ENCODE data around the gene LRRC36.

LRRC36 gene

DNA sequence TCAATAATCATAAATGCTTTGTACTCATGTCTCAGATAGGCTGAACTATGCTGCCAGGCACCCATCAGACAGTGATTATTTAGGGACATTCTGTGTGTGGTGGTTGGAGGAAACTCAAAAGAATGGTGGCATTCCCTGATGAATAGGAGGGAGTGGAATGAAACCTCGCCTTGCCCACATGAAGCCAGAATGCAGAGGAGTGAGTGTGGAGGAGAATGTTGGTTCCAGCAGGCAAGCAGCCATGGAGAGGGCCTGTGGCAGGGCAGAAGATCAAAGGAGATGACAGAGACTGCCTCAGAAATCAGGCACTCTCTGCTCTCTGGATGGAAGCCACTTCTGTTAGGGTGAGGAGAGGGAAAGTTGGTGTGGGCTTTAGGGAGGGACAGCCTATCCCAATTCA lies 22.6 kb upstream of the LRRC36 start:
- H3K9me3 ChIP-seq (ENCODE audit: control insufficient read depth, insufficient read depth, low read length): no peaks in the 10 kb centered on the region
- no peak overlapping the region for H3K9ac ChIP-seq (ENCODE audit: low read depth, low read length)
- H3K4me1 ChIP-seq (ENCODE audit: insufficient read depth, low read length): no peaks in the 10 kb centered on the region
- no peaks in the 10 kb centered on the region for H3K36me3 ChIP-seq (ENCODE audit: insufficient read depth, low read length)

DNA sequence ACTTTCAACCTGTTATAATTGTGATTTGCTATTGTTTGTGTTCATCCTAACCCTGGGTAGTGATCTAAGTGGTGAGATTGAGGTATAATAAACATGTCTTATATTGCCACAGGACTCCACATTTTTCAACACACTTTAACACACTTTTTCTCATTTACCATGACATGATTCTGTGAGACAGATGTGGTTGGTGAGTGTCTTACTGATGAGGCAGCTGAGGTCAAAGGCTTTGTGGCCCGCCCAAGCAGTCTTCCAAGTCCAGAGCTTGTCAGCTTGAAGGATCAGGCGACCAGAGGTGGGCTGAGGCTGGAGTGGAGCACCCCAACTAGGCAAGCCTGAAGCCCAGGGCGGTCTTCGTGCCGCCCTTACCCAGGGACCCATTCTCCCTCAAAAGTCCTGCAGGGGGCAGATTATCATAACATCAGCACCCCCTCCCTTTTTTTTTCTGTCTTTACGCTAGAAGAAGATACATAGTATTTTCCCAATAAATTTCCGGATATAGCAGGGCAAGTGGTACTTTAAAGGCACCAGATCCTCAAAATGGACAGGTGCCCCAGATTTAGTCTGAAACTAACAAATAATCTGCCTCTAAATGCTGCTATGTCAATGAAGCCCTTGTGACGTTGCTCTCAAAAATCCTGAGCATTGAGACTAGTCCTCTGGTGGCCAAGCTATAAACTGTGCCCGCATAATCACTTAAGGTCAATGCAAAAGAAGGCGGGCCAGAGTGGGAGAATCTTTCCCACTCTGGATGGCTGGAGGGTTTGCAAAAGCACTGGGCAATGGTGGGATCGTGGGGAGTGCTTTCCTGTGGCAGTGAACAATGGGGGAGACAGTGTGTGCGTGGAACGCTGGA lies 21.2 kb upstream of the LRRC36 start:
- Histone ChIP-seq H3K9me3 (ENCODE audit: control insufficient read depth, insufficient read depth, low read length) (no peaks in the 10 kb centered on the region), H3K36me3 (ENCODE audit: insufficient read depth, low read length) (no peaks in the 10 kb centered on the region), H3K4me1 (ENCODE audit: insufficient read depth, low read length) (no peaks in the 10 kb centered on the region), H3K9ac (ENCODE audit: low read depth, low read length) (no peak overlapping the region)

DNA sequence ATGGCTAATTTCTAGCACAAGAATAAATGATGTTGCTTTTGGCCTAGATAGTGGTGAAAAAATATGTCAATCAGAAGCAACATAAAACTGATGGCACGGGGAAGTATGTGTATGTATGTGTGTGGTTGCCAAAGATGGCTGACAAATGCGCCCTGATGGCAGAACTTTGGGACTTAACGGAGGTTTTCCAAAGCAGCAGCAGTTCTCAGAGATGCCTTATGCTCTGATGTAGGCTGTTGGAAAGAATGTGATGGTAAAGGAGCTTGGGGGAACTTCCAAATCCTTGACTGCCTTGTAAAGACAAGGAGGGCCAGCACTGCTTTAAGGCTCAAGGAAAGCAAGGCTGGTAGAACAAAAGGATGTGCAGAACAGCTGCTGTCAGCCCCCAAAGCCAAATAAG lies 16.1 kb upstream of the LRRC36 start:
- H3K9me3 ChIP-seq (ENCODE audit: control insufficient read depth, insufficient read depth, low read length): no peaks in the 10 kb centered on the region
- H3K9ac ChIP-seq (ENCODE audit: low read depth, low read length): no peak overlapping the region
- H3K4me1 ChIP-seq (ENCODE audit: insufficient read depth, low read length): no peaks in the 10 kb centered on the region
- H3K36me3 ChIP-seq (ENCODE audit: insufficient read depth, low read length): no peaks in the 10 kb centered on the region

DNA sequence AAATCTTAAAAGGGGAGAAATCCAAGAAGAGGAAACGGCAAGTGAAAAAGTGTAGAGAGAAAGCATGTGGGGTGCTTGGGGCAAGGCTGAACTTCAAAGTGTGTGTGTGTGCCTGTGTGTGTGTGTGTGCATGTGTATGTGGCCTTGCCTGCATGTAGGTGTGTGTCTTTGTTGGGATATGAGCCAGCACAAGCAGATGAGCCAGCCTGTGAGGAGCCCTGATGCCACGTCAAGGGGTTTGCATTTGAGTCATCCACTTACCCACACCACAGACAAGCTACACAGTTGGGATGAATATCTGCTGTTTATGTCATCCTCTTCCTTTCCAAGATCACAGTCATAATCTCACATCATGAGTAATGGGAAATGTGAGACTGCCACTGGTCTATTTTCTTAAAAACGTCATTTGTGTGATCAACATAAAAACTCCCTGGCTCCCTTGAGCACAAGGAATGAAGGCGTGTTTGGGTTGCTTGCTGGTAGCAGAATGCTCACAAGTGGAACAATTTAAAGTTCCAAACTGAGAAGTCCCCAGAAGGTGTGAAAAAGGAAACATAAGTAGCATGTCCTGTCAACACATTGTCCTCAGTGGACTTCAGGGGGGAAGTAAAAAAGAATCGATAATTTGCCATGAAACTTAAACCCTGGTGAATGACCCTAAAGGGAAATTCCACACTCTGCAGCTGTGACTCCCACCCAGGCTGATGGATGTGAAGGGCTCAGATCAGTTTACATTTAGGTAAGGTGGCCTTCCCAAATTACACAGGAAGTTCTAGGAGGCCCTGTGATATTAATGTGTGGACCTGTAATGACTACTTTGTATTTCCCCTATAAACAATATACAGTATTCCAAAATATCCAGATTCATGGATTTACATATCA lies 14.8 kb upstream of the LRRC36 start:
- H3K4me1 ChIP-seq (ENCODE audit: insufficient read depth, low read length): no peaks in the 10 kb centered on the region
- no peaks in the 10 kb centered on the region for H3K36me3 ChIP-seq (ENCODE audit: insufficient read depth, low read length)
- H3K9ac ChIP-seq (ENCODE audit: low read depth, low read length): no peak overlapping the region
- H3K9me3 ChIP-seq (ENCODE audit: control insufficient read depth, insufficient read depth, low read length): no peaks in the 10 kb centered on the region

DNA sequence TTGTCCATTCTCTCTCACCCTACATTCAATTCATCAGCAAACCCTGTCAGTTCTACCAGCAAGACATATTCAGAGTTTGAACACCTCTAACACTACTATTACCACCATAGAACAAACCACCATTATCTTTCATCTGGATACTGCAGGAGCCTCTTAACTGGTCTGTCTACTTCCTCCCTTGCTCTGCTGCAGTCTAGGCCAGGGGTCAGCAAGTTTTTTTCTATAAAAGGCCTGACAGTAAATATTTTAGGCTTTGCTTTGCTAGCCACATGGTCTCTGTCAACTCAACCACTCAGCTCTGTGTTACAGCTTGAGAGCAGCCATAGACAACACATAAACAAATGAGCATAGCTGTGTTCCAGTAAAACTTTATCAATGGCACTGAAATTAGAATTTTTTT lies 13.9 kb upstream of the LRRC36 start:
- Histone ChIP-seq H3K4me1 (ENCODE audit: insufficient read depth, low read length) (no peaks in the 10 kb centered on the region), H3K36me3 (ENCODE audit: insufficient read depth, low read length) (no peaks in the 10 kb centered on the region), H3K9ac (ENCODE audit: low read depth, low read length) (no peak overlapping the region), H3K9me3 (ENCODE audit: control insufficient read depth, insufficient read depth, low read length) (no peaks in the 10 kb centered on the region)

DNA sequence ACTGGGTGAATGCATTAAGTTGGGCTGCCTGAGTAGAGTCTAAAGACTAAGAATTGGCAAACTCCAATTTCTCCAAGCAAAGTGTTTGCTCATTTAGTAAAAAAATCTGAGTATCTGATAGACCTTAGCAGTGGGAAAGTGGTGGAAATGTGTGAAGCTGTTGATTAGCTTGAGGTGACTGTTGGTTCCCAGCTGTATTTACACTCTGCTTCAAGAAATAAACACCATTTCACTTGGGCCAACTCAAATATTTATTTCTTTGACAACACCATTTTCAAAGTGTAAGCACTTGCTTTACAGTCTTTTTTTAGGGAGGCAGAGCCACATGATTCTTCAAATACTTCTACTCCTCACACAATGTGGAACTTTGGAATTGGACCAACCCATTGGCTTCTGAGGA lies 8.8 kb upstream of the LRRC36 start:
- Histone ChIP-seq H3K36me3 (ENCODE audit: insufficient read depth, low read length) (no peaks in the 10 kb centered on the region), H3K9me3 (ENCODE audit: control insufficient read depth, insufficient read depth, low read length) (no peaks in the 10 kb centered on the region)

DNA sequence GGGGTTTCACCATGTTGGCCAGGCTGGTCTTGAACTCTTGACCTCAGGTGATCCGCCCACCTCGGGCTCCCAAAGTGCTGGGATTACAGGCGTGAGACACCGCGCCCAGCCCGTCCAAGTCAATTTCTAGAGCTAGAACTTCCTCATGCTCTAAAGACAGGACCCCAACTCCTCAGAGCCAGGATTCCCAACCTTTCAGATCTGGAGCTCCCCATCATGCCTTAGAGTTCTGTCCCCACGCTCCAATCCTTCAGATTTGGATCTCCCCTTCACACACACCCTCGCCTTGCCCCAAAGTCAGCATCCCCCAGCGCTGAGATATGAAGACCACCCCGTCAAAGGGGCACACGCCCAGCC lies 522 bp upstream of the LRRC36 start:
- Histone ChIP-seq H3K4me1 (ENCODE audit: insufficient read depth, low read length) (no peaks in the 10 kb centered on the region), H3K9me3 (ENCODE audit: control insufficient read depth, insufficient read depth, low read length) (no peaks in the 10 kb centered on the region), H3K36me3 (ENCODE audit: insufficient read depth, low read length) (no peaks in the 10 kb centered on the region), H3K9ac (ENCODE audit: low read depth, low read length) (peak overlapping the region; percentile 82; the same call in 1 of the 2 replicates)

More for the DNA sequence above, 8.8 kb upstream of the LRRC36 start:
- H3K9ac ChIP-seq (ENCODE audit: low read depth, low read length): no peak overlapping the region
- H3K4me1 ChIP-seq (ENCODE audit: insufficient read depth, low read length): no peaks in the 10 kb centered on the region

DNA sequence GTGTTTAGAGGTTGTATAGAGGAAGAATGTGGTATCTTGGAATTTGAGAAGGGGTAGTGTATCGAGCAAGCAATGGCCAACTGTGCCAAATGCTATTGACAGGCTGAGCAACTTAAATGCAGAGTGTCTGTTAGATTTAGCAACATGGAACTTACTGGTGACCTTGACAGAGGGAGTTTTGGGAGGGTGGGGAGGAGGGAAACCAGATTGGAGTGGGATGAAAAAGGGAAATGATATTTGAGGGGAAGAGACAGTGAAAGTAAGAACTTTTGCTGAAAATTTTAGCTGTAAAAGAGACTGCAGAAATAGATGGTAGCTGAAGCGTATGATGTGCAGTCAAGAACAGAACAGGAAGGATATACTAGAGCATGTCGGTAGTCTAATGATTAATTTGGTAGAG lies 1.1 kb downstream of the LRRC36 start:
- no peaks in the 10 kb centered on the region for H3K9me3 ChIP-seq (ENCODE audit: control insufficient read depth, insufficient read depth, low read length)
- no peaks in the 10 kb centered on the region for H3K4me1 ChIP-seq (ENCODE audit: insufficient read depth, low read length)
- no peaks in the 10 kb centered on the region for H3K36me3 ChIP-seq (ENCODE audit: insufficient read depth, low read length)
- H3K9ac ChIP-seq (ENCODE audit: low read depth, low read length): no peak overlapping the region

DNA sequence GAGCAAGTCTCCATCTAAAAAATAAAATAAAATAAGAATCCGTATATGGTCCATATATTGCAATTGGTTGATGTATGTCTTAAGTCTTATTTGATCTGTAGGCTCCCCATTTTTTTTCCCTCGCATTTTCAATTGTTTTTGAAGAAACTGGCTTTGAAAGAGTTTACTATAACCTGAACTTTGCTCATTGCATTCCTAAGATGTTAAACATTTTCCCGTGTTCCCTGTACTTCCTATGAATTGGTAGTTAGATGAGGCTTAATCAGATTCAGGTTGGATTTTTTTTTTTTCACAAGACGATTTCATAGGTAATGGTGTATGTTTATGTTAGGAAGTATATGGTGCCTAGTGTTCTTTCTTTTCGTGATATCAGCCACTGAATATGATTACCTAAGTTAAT lies 3.3 kb downstream of the LRRC36 start:
- Histone ChIP-seq H3K9ac (ENCODE audit: low read depth, low read length) (no peak overlapping the region), H3K4me1 (ENCODE audit: insufficient read depth, low read length) (no peaks in the 10 kb centered on the region), H3K36me3 (ENCODE audit: insufficient read depth, low read length) (no peaks in the 10 kb centered on the region), H3K9me3 (ENCODE audit: control insufficient read depth, insufficient read depth, low read length) (no peaks in the 10 kb centered on the region)

DNA sequence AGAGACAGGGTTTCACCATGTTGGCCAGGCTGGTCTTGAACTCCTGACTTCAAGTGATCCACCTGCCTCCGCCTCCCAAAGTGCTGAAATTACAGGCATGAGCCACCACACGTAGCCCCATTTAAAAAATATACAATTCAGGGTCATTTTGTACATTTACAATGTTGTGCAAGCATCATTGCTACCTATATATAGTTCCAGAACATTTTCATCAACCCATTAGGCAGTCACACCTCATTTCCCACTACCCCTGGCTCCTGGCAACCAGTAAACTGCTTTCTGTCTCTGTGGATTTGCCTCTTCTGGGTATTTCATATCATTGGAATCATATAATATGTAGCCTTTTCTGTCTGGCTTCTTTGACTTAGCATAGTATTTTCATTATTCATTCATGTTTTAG lies 6.7 kb downstream of the LRRC36 start:
- H3K9ac ChIP-seq (ENCODE audit: low read depth, low read length): no peak overlapping the region
- no peaks in the 10 kb centered on the region for H3K36me3 ChIP-seq (ENCODE audit: insufficient read depth, low read length)
- no peaks in the 10 kb centered on the region for H3K4me1 ChIP-seq (ENCODE audit: insufficient read depth, low read length)
- no peaks in the 10 kb centered on the region for H3K9me3 ChIP-seq (ENCODE audit: control insufficient read depth, insufficient read depth, low read length)

DNA sequence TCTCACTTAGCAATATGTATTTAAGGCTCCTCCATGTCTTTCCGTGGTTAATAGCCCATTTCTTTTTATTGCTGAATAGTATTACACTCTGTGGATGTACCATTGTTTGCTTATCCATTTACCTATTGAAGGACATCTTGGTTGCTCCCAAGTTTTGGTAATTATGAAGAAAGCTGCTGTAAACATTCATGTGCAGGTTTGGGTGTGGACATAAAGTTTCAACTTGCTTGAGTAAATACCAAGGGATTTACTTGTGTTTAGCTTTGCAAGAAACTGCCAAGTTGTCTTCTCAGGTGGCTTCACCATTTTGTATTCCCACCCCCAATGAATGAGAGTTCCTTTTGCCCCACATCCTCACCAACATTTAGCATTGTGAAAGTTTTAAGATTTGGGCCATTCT lies 9.5 kb downstream of the LRRC36 start:
- H3K36me3 ChIP-seq (ENCODE audit: insufficient read depth, low read length): no peaks in the 10 kb centered on the region
- H3K9me3 ChIP-seq (ENCODE audit: control insufficient read depth, insufficient read depth, low read length): no peaks in the 10 kb centered on the region
- H3K9ac ChIP-seq (ENCODE audit: low read depth, low read length): no peak overlapping the region
- no peaks in the 10 kb centered on the region for H3K4me1 ChIP-seq (ENCODE audit: insufficient read depth, low read length)

DNA sequence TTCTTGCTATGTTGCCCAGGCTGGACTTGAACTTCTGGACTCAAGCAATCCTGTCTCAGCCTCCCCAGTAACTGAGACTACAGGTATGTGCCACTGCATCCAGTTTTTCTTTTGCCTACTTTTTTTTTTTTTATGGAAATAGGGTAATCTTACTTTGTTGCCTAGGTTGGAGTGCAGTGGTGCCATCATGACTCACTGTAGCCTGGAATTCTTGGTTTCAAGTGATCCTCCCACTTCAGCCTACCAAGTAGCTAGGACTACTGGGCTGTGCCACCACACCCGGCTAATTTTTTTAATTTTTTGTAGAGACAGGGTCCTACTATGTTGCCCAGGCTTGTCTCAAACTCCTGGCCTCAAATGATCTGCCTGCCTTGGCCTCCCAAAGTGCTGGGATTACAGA lies 10.0 kb downstream of the LRRC36 start:
- Histone ChIP-seq H3K9me3 (ENCODE audit: control insufficient read depth, insufficient read depth, low read length) (no peaks in the 10 kb centered on the region), H3K9ac (ENCODE audit: low read depth, low read length) (no peak overlapping the region), H3K4me1 (ENCODE audit: insufficient read depth, low read length) (no peaks in the 10 kb centered on the region), H3K36me3 (ENCODE audit: insufficient read depth, low read length) (no peaks in the 10 kb centered on the region)

DNA sequence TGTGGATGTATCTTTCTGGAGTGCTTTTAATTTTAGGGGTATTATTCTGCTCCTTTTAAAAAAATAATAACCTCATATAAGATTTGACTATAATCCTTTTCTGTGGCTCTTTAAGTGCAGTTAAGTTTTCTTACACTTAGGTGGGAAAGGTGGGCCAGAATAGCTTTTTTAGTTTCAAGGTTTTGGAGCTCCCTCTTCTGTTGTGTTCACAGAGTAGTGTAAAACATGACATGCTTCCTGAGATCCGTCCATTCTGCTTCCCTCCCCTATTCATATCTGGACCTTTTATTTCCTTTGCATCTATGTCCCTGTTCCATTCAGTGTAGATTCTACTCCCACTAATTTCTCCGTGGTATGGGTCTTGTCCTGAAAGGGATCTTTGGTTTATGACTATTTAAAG lies 12.8 kb downstream of the LRRC36 start:
- no peak overlapping the region for H3K9ac ChIP-seq (ENCODE audit: low read depth, low read length)
- no peaks in the 10 kb centered on the region for H3K9me3 ChIP-seq (ENCODE audit: control insufficient read depth, insufficient read depth, low read length)
- no peaks in the 10 kb centered on the region for H3K36me3 ChIP-seq (ENCODE audit: insufficient read depth, low read length)
- H3K4me1 ChIP-seq (ENCODE audit: insufficient read depth, low read length): no peaks in the 10 kb centered on the region

DNA sequence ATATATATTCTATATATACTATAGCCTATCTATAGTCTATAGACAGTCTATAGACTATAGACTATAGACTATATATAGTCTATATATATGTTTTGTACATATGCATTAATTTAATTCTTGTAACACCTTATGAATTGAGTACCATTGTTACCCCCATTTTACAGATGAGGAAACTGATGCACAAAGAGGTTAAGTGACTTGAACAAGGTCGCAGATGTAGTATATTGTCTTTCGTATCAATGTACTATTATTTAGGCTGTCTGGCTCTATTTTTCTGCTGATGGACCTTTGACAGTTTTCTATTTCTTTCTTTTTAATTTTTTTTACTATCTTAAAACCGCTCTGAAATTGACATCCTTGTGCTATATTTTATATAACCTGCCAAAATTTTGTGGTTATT lies 14.6 kb downstream of the LRRC36 start:
- Histone ChIP-seq H3K36me3 (ENCODE audit: insufficient read depth, low read length) (no peaks in the 10 kb centered on the region), H3K9me3 (ENCODE audit: control insufficient read depth, insufficient read depth, low read length) (no peaks in the 10 kb centered on the region), H3K9ac (ENCODE audit: low read depth, low read length) (no peak overlapping the region), H3K4me1 (ENCODE audit: insufficient read depth, low read length) (no peaks in the 10 kb centered on the region)

DNA sequence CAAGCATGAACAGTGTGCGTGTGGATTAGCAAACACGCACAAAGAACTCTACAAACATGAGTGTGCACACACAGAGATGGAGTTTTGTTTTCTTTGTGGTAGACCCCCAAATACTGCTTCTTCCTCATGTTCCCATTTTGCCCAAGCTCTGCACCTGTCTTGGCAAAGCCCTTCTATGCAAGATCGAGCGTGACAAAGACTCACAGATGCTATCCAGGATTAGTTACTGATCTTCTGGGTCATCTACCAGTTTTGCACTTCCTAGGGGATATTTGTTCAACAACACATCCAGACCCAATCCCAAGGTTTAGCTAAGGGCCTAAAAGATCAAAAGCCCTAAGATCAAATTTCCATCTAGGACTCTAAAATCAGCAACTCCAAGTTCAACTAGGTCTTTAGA lies 16.0 kb downstream of the LRRC36 start:
- H3K9me3 ChIP-seq (ENCODE audit: control insufficient read depth, insufficient read depth, low read length): no peaks in the 10 kb centered on the region
- no peak overlapping the region for H3K9ac ChIP-seq (ENCODE audit: low read depth, low read length)
- H3K36me3 ChIP-seq (ENCODE audit: insufficient read depth, low read length): no peaks in the 10 kb centered on the region

More for the DNA sequence above, 16.0 kb downstream of the LRRC36 start:
- H3K4me1 ChIP-seq (ENCODE audit: insufficient read depth, low read length): no peaks in the 10 kb centered on the region

All from ES-I3 (cell line).